Right ventricle myocardium superior (tissue), 1 donor: Measurements from ENCODE around the gene CEBPA. TPM values are rescaled to one million over a fixed set of nuclear protein-coding genes. Genes with fewer than 3 reads are reported as not detected.

Experiments
- ATAC-seq: fragments of 200-7000 bp; cut with Tn5 transposase; one replicate; pipeline ENCODE4 v1.9.1; 2020; ENCODE audit warnings: mild to moderate bottlenecking; ENCODE audit not compliant: poor library complexity
- DNase-seq: peaks from one replicate; pipeline ENCODE4 v3.0.0-alpha.2; 2020
- intact Hi-C: fragments of 100-400 bp; cut with DNase I; formaldehyde crosslinking; loops from one replicate; pipeline ENCODE4 v1.11.2; 2022
- total RNA-seq: library from RNA; stranded (reverse); fragmentation: NEBNext Ultra II Directional; extraction: Animal tissue kit (Norgen Biotek cat#: 25700); gene quantifications from one replicate; pipeline ENCODE4 v1.2.1, GENCODE V29; 2021
- donor health status: DM: no; HTN: yes; CAD: no; lungs with severe emphysema.

The CEBPA gene
- total RNA-seq, 1 donor from 2014 or later: 3.4 TPM

- peak; percentile 46 for ATAC-seq
- intact Hi-C loops: no loop called here
- no peak for DNase-seq
Measured at GRCh38 chr19:33292595-33293254, 9.6 kb downstream of the CEBPA start.

DNA sequence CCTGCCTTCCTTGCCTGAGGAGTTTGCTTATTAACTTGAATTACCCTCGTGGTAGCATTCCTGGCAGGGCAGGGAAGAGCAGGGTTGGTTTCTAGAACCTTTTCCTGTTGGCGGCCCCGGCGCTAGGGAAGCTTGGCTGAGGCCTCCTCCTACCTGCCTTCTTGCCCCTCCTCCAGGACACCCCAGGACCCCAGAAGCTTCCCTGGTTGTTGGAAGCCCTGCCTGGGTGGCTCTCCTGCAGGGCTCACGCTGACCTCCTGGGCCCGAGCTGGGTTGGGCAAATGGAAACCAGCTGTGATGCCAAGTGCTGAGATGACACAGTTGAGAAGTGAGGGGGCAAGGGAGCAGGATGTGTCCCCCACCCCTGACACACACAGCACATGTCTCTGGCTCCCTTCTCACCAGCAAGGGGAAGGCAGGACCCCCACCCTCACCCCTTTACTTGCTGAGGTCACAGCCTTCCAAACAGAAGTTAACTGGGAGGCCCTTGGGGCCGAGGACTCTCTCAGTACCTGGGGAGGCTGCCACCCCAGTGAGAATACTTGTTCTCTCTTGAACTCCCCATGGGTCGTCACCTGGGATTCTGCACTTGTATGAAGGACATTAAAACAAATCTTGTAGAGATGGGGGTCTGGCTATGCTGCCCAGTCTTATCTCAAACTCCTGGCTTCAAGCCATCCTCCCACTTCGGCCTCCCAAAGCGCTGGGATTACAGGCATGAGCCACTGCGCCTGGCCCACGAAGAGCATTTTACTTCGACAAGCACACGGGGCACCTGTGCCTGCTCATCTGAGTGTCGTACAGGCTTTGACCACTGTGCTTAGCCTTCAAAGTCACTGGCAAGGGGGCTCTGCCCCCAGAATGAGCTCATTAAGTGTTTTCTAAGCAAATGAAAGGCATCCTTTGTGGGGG is 10.5 kb downstream of the CEBPA start:
- DNase-seq (no peak), ATAC-seq (no peak)
- intact Hi-C loops: no loop called here

DNA sequence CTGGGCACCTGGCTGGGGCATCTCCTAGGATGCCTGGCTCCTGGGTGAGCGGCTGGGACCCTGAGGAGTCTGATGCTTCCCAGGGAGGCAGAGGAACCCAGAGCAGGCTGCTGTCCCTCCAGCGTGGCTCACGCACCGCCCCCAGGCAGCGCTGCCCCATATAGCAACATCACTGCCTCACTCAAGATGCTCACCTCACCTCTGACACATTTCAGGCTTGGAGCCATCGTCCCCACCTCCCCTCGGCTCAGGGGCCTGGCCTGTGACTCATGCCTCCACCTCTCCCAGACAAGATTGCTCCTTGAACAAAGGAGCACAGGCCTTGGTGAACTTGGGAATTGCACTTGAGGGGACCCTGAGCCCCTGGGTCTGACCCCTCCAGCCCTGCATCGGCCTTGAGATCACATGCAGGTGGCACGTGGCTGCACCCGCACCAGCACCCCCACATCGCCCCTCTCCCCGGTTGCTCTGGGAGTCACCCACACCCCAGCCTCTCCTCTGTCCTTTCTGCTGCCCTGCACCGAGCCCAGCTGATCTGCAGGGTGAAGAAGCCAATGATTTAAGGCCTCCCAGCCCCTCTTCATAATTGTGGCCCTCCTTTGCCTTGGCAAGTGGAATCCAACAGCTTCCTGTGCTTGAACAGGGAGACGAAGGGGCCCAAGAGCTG is 11.2 kb downstream of the CEBPA start:
- no peak for ATAC-seq
- peak; percentile 30 for DNase-seq
- intact Hi-C loops: no loop called here

DNA sequence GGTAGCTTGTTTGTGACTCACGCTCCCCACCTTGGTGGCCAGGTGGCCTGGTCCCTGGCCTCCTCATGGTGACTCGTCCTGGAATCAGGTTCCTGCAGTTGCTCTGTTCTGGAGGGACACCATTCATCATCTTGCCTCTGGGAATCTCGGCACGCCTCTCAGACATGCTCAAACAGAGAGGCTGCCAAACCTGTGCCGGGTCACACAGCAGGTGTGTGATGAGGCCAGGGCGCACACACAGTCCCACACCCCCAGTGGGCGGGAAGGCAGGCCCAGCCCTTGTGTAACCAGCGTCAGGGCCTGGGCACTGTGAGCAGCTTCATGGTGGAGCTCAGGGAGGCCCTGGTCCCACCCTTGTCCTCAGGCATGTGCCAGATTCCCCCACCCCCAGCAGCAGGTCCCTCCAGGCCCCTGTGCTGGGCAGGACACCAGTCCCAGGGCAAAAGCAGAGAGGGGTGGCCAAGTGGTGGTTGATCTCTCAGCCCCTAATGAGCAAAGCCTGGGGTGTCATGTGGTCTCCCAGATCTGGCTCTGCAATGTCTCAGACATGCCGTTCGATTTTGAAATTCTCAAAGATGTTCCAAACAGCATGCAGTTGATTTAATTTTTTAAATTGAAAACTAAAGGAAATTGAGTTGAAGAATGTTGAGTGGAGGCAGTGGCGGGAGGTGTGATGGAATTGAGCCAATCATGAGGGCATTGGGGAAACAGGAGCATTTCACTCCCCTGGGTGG is 12.1 kb downstream of the CEBPA start:
- ATAC-seq (no peak), DNase-seq (peak; percentile 26)
- intact Hi-C loops: no loop called here

GRCh38 chr19:33289261-33289660 is 13.1 kb downstream of the CEBPA start:
- ATAC-seq (no peak), DNase-seq (no peak)
- intact Hi-C loops: no loop called here

DNA sequence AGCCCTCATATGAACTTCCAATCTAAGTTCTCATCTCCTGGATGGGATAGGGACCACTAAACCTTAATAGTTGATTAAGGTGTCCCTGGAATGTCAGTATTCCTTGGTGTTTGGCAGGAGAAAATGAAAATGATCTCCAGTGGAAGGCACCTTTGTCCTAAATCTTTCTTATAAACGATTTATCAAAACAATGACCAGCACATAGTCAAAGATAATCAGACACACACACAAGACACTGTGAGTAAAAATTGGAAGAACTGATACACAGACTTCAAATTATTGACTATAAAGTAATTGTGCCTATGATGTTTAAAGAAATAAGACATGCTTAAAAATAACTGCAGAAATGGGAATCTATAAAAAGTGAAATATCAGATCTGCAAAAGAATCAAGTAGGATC is 13.7 kb downstream of the CEBPA start:
- intact Hi-C loops: no loop called here
- no peak for DNase-seq
- ATAC-seq: no peak

DNA sequence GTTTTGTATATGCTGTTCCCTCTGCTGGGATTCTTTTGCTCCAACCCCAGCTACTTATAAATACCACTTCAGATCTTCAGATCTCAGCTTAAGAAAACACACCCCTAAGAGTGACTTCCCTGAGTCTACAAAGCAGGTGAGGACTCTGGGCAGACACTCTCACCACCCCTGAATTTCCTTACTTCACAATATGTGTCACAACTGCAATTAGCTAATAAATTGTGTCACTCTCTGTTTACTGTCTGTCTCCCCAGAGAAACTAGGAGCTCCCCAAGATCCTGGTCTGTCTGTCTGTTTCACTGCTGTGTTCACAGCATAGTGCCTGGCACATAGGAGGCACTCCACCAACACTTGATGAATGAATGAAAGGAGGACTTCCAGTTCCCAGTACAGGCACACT is 14.4 kb downstream of the CEBPA start:
- ATAC-seq (no peak), DNase-seq (no peak)
- intact Hi-C loops: no loop called here

DNA sequence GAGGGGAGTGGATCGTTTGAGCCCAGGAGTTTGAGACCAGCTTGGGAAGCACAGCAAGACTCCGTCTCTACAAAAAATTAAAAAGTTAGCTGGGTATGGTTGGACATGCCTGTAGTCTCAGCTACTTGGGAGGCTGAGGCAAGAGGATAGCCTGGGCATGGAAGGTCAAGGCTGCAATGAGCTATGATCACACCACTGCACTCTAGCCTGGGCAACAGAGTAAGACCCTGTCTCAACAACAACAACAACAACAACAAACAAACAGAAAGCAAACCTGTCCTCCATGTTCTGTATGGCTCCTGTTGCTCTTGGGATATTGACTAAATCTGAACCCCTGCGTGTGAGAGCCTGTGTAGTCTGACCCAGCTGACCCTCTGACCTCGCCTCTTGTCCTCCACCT is 14.9 kb downstream of the CEBPA start:
- intact Hi-C loops: no loop called here
- no peak for ATAC-seq

DNA sequence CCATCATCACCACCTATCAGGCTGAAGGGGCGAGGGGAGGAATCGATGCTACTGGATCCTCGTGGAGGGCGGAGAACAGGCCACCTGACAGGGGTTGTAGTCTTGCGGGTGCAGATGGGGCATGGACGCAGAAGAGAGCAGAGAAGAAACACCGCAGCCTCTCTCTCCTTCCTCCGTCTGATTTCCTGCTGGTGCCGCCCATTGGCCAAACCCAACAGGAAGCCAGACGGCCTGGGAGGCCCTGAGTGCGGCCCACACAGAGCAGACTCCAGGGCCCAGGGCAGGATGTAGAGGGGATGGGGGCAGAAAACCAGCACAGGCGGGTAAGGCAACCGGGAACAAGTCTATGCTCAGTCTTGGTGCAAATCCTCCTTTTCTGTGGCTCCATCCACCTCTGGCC is 15.4 kb downstream of the CEBPA start:
- DNase-seq: no peak
- intact Hi-C loops: no loop called here
- peak; percentile 43 for ATAC-seq

More for the DNA sequence above, 14.9 kb downstream of the CEBPA start:
- peak; percentile 11 for DNase-seq

GRCh38 chr19:33285441-33285927 is 16.9 kb downstream of the CEBPA start:
- no peak for DNase-seq
- intact Hi-C loops: no loop called here
- ATAC-seq: no peak

- ATAC-seq: no peak
- intact Hi-C loops: no loop called here
- no peak for DNase-seq
Measured at GRCh38 chr19:33284756-33285155, 17.6 kb downstream of the CEBPA start.

GRCh38 chr19:33284146-33284643 is 18.1 kb downstream of the CEBPA start:
- intact Hi-C loops: no loop called here
- ATAC-seq (no peak), DNase-seq (no peak)

DNA sequence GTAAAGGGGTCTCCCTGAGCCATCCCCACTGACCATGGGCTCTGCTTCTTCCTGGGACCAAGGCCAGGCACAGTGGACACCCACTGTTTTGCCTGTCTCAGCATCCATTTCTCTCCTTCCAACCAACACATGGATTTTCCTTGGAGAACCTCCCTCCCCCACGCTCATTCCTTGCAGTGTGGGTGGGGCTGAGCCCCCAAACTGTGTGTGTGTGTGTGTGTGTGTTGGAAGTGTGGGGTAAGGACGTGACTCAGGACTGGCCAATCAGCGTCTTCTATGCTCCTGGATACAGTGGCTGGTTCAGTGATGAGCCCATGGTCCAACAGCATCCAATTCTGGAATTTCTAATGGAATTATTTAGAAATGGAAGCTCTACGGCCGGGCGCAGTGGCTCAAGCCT is 18.7 kb downstream of the CEBPA start:
- ATAC-seq: no peak
- intact Hi-C loops: no loop called here

DNA sequence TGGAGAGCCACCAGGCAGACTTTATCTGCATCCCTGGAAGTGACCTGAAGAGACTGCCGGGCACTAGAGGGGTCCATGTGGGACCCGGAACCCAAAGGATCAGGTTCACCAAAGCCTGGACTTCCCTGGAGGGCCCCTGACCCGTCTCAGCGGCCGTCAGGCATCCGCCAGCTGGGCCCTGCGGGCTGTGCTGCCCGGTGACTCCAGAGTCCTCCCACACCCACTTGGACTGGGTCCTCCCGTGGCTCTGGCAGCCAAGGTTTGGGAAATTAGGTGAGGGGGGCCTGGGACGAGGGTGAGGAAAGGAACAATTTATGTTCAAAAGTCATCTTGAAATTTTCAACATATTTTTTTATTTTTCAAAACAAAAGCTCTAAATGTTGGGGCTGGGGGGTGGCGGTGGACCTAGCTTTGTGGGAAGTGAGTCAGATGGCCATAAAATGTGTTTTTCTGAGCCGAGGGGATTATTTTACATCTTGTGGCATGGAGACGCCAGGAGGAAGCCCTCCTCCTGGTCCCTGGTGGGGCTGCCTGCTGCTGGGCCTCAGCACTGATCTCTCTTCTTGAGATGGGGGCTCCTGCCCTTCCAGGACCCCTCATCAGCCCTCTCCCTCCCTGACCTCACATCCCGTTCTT is 20.2 kb downstream of the CEBPA start:
- ATAC-seq (no peak), DNase-seq (no peak)
- intact Hi-C loops: no loop called here

More for the DNA sequence above, 18.7 kb downstream of the CEBPA start:
- DNase-seq: no peak

DNA sequence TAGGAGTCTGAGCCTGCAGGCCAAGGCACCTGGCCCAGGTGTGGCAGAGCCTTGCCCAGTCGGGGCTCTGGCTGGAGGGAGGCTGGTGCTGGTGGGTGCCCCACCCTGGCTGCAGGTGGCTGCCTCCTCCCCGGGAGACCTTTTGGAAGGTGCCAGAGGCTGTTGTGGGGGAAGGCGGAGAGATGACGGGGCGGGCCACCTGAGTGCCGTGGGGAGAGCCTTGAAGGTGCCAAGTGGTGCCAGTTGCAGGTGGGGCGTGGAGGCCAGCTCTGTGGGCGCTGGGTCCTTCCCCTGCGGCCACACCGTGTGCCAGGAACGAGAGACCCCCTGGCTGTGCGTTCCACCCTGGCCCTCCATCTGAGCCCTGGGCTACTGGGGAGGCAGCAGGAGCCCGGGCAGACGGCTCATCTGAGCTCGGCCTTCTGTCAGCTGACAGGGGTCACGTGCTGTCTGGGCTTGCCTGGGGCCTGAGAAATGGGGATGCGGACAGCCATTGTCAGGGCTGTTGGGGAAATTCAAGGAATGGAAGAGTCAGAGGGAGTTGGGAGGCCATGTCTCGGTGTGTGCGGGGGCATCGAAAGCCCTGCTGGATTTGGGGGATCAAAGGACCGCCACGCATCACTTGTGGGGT is 20.9 kb downstream of the CEBPA start:
- ATAC-seq (no peak), DNase-seq (no peak)
- intact Hi-C loops: no loop called here

DNA sequence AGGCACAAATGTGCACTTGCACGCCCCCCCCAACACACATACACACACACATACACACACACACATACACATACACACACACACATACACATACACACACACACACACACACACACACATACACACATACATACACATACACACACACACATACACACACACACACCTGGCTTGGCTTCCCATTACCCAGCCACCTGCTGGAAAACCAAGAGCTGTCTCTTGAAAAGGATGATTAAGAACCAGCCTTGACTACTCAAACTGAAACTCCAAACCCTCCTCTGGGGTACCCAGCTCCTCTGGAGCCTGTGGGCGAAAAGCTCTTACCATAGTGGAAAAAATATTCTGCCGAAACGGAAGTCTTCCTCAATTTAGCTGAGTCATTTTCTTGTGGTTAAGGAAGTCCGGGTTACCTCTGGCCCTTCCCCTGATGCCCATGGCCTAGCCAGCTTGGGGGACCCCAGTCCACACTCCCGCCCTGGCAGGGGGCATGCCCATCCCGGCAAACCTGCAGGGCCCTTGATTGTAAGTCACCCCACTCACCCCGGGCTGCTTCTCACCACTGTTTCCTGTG is 21.9 kb downstream of the CEBPA start:
- intact Hi-C loops: no loop called here
- ATAC-seq (peak; percentile 40), DNase-seq (no peak)
